Measurements from ENCODE around the gene EHD3.

DNA sequence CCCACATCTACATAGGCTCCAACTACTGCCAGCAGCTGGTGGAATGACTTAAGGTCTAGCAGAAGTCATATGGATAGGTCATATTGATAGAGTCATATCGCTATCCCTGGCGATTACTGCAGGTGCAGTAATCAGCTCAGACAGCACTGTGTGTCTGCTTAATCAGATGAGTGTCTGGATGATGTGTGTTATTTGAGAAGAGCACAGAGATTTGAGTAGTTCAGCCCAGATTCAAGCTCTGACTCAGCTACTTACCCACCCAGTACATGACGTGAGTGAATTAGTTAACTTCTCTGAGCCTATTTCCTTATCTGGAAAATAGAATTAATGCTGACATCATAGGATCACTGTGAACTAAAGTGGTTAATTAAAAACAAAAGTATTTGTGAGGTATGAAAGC lies 78.9 kb downstream of the EHD3 start:
- TF ChIP-seq, protein P1, sequence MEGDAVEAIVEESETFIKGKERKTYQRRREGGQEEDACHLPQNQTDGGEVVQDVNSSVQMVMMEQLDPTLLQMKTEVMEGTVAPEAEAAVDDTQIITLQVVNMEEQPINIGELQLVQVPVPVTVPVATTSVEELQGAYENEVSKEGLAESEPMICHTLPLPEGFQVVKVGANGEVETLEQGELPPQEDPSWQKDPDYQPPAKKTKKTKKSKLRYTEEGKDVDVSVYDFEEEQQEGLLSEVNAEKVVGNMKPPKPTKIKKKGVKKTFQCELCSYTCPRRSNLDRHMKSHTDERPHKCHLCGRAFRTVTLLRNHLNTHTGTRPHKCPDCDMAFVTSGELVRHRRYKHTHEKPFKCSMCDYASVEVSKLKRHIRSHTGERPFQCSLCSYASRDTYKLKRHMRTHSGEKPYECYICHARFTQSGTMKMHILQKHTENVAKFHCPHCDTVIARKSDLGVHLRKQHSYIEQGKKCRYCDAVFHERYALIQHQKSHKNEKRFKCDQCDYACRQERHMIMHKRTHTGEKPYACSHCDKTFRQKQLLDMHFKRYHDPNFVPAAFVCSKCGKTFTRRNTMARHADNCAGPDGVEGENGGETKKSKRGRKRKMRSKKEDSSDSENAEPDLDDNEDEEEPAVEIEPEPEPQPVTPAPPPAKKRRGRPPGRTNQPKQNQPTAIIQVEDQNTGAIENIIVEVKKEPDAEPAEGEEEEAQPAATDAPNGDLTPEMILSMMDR (IDR thresholded peaks at IDR 0.05; ENCODE audit: poor library complexity, severe bottlenecking) = no peak
- TF ChIP-seq RAD21 (conservative IDR thresholded peaks at IDR 0.05) (no peak), EZH2 (IDR thresholded peaks at IDR 0.05; ENCODE audit: borderline replicate concordance, insufficient read depth, low read length, poor library complexity, severe bottlenecking) (no peak), POLR2AphosphoS5 (IDR thresholded peaks at IDR 0.05) (no peak), MXI1 (conservative IDR thresholded peaks at IDR 0.05; ENCODE audit: poor library complexity, severe bottlenecking) (no peak), SMC3 (conservative IDR thresholded peaks at IDR 0.05; ENCODE audit: poor library complexity) (no peak), EP300 (conservative IDR thresholded peaks at IDR 0.05; ENCODE audit: poor library complexity, severe bottlenecking) (no peak)
- TF ChIP-seq, protein P2, sequence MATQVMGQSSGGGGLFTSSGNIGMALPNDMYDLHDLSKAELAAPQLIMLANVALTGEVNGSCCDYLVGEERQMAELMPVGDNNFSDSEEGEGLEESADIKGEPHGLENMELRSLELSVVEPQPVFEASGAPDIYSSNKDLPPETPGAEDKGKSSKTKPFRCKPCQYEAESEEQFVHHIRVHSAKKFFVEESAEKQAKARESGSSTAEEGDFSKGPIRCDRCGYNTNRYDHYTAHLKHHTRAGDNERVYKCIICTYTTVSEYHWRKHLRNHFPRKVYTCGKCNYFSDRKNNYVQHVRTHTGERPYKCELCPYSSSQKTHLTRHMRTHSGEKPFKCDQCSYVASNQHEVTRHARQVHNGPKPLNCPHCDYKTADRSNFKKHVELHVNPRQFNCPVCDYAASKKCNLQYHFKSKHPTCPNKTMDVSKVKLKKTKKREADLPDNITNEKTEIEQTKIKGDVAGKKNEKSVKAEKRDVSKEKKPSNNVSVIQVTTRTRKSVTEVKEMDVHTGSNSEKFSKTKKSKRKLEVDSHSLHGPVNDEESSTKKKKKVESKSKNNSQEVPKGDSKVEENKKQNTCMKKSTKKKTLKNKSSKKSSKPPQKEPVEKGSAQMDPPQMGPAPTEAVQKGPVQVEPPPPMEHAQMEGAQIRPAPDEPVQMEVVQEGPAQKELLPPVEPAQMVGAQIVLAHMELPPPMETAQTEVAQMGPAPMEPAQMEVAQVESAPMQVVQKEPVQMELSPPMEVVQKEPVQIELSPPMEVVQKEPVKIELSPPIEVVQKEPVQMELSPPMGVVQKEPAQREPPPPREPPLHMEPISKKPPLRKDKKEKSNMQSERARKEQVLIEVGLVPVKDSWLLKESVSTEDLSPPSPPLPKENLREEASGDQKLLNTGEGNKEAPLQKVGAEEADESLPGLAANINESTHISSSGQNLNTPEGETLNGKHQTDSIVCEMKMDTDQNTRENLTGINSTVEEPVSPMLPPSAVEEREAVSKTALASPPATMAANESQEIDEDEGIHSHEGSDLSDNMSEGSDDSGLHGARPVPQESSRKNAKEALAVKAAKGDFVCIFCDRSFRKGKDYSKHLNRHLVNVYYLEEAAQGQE (IDR thresholded peaks at IDR 0.05; ENCODE audit: borderline replicate concordance) = no peak

Measured in neural cell (in vitro differentiated cells).